ENCODE data around the gene TRPV3.

TRPV3 gene

GRCh38 chr17:3547628-3548027 lies 10.0 kb downstream of the TRPV3 start:
- H3K36me3 ChIP-seq: no peaks in the 10 kb centered on the region
- H3K4me3 ChIP-seq (ENCODE audit: low read depth, low read length): no peak overlapping the region
- no peaks in the 10 kb centered on the region for H3K27me3 ChIP-seq (ENCODE audit: insufficient read depth, low read depth, severe bottlenecking)
- TF ChIP-seq, protein P1, sequence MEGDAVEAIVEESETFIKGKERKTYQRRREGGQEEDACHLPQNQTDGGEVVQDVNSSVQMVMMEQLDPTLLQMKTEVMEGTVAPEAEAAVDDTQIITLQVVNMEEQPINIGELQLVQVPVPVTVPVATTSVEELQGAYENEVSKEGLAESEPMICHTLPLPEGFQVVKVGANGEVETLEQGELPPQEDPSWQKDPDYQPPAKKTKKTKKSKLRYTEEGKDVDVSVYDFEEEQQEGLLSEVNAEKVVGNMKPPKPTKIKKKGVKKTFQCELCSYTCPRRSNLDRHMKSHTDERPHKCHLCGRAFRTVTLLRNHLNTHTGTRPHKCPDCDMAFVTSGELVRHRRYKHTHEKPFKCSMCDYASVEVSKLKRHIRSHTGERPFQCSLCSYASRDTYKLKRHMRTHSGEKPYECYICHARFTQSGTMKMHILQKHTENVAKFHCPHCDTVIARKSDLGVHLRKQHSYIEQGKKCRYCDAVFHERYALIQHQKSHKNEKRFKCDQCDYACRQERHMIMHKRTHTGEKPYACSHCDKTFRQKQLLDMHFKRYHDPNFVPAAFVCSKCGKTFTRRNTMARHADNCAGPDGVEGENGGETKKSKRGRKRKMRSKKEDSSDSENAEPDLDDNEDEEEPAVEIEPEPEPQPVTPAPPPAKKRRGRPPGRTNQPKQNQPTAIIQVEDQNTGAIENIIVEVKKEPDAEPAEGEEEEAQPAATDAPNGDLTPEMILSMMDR (IDR thresholded peaks at IDR 0.05; ENCODE audit: low read depth, low read length): no peak
- H3K9me3 ChIP-seq (ENCODE audit: severe bottlenecking): no peaks in the 10 kb centered on the region
- no peak for DNase-seq
- no peak overlapping the region for H3K27ac ChIP-seq

DNA sequence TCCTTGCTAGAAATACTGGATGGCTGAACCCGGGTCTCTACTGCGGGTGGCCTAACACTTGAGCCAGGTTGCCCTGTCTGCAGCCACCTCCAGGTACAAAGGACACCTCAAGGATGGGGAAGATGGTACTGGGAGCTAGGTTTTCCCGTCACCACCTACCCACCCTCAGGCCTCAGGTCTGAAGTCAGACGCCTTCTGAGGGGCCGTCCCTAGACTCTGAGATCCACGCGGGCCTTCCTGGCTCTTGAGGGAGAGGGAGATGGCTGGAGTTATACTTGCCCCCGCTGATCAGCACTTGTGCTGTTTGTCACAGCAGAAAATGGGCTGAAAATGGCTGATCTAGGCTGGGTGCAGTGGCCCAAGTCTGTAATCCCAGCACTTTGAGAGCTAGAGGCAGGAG lies 10.6 kb downstream of the TRPV3 start:
- H3K9me3 ChIP-seq (ENCODE audit: severe bottlenecking): no peaks in the 10 kb centered on the region
- TF ChIP-seq, protein P1 (IDR thresholded peaks at IDR 0.05; ENCODE audit: low read depth, low read length): no peak
- H3K27me3 ChIP-seq (ENCODE audit: insufficient read depth, low read depth, severe bottlenecking): no peaks in the 10 kb centered on the region
- DNase-seq: no peak
- H3K27ac ChIP-seq: no peak overlapping the region
- H3K36me3 ChIP-seq: no peaks in the 10 kb centered on the region
- no peak overlapping the region for H3K4me3 ChIP-seq (ENCODE audit: low read depth, low read length)

DNA sequence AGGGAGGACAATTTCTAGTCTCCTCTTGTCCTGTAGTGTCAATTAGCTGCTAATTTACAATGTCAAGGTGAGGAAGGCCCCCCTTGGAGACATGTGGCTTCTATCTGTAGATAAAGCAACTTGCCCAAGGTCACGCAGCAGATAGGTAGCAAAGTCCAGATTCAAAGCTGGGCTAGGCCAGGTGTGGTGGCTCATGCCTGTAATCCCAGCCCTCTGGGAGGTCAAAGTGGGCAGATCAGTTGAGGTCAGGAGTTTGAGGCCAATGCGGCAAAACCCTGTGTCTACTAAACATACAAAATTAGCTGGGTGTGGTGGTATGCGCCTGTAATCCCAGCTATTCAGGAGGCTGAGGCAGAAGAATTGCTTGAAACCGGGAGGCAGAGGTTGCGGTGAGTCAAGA lies 11.1 kb downstream of the TRPV3 start:
- Histone ChIP-seq H3K9me3 (ENCODE audit: severe bottlenecking) (no peaks in the 10 kb centered on the region), H3K4me3 (ENCODE audit: low read depth, low read length) (no peak overlapping the region), H3K36me3 (no peaks in the 10 kb centered on the region), H3K27me3 (ENCODE audit: insufficient read depth, low read depth, severe bottlenecking) (no peaks in the 10 kb centered on the region), H3K27ac (no peak overlapping the region)
- TF ChIP-seq, protein P1 (IDR thresholded peaks at IDR 0.05; ENCODE audit: low read depth, low read length): no peak
- no peak for DNase-seq

DNA sequence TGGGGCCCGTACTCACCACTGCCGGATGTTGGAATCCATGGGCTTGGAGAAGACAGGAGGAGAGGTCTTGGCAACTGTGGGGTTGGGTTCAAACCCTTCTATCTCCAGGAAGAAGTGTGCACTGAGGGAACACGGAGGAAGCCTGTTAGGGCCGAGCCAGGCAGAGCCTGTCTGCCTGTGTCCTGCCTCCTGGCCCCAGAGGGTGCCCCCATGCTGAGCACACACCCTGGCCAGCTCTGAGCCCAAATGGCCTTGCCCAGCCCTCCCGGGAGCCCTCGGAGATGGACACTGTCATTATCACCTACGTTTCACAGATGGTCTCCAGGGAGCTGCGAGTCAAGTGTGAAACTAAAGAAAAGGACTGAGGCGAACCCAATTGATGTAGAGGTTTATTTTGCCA lies 12.5 kb downstream of the TRPV3 start:
- H3K4me3 ChIP-seq (ENCODE audit: low read depth, low read length): no peak overlapping the region
- TF ChIP-seq, protein P1 (IDR thresholded peaks at IDR 0.05; ENCODE audit: low read depth, low read length): no peak
- no peak for DNase-seq
- H3K27me3 ChIP-seq (ENCODE audit: insufficient read depth, low read depth, severe bottlenecking): no peaks in the 10 kb centered on the region
- H3K36me3 ChIP-seq: no peaks in the 10 kb centered on the region
- H3K27ac ChIP-seq: no peak overlapping the region
- no peaks in the 10 kb centered on the region for H3K9me3 ChIP-seq (ENCODE audit: severe bottlenecking)

DNA sequence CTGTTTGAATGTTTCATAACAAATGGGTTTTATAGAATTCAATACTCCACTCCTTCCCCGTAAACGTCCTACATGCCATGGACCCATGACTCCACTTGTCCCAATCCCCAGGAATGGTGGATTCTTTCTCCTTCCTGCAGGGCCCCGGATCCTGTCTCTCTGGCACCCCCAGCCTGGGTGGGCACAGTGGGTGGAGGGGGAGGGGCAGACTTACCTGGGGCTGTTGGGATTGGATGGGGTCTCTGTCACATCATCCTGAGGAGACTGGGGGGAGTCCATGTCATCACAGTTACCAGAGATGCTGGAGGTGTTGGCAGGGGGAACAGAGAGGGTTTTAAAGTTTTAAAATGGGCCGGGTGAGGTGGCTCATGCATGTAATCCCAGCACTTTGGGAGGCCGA lies 13.2 kb downstream of the TRPV3 start:
- TF ChIP-seq, protein P1 (IDR thresholded peaks at IDR 0.05; ENCODE audit: low read depth, low read length): no peak
- Histone ChIP-seq H3K9me3 (ENCODE audit: severe bottlenecking) (no peaks in the 10 kb centered on the region), H3K4me3 (ENCODE audit: low read depth, low read length) (no peak overlapping the region), H3K36me3 (no peaks in the 10 kb centered on the region), H3K27ac (no peak overlapping the region), H3K27me3 (ENCODE audit: insufficient read depth, low read depth, severe bottlenecking) (no peaks in the 10 kb centered on the region)
- DNase-seq: no peak

DNA sequence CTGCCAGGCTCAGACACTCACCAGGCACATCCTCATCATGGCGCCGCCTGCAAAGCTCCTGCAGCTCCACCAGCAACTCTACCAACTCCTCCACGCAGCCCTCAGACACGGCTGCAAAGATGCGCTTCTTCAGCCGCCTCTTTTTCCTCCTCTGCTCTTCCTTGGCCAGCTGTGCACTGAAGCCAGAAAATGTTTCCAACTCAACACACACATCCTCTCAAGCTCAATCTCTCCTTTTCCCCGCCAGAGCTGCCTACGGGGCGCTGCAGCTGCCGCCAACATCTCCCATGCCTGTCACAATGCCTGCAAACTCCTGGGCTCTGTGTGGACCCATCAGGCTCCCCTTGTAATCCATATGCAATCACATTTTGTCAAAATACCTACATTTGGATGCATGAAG lies 14.2 kb downstream of the TRPV3 start:
- DNase-seq: no peak
- TF ChIP-seq, protein P1 (IDR thresholded peaks at IDR 0.05; ENCODE audit: low read depth, low read length): no peak
- H3K9me3 ChIP-seq (ENCODE audit: severe bottlenecking): no peaks in the 10 kb centered on the region

More for the DNA sequence above, 14.2 kb downstream of the TRPV3 start:
- Histone ChIP-seq H3K4me3 (ENCODE audit: low read depth, low read length) (no peak overlapping the region), H3K36me3 (no peaks in the 10 kb centered on the region), H3K27me3 (ENCODE audit: insufficient read depth, low read depth, severe bottlenecking) (no peaks in the 10 kb centered on the region), H3K27ac (no peak overlapping the region)

Data from WERI-Rb-1 (cell line).